ENCODE measurements around the gene AP1G1. TPM values are rescaled to one million over a fixed set of nuclear protein-coding genes. Genes with fewer than 3 reads are reported as not detected.

The AP1G1 gene
- total and polyA plus RNA-seq, 2 of the 4 experiments (the other 2 are of a cell fraction) = 48.3 to 86.7 TPM

DNA sequence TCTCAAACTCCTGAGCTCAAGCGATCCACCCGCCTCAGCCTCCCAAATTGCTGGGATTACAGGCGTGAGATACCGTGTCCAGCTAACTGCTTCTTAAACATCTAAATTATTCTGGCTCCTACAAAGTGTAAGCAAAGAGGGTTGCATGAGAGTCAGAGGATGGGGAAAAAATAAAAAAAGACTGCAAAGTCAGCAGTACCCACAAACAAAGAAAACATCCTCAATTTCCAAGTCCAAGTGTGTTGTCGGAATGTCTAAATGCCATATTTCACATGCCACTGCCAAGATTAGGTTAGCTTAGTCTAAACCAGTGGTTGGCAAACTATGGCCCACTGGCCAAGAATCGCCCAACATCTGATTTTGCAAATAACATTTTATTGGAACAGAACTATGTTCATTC lies 71.1 kb downstream of the AP1G1 start:
- no TSS peak for BruUV-seq (replicated peaks)
- H4K8ac ChIP-seq (ENCODE audit: low read depth in 2 of 2, low read length in 2 of 2) = no peak overlapping the region
- H3K27ac ChIP-seq (ENCODE audit: insufficient read depth, low read length) = no peak overlapping the region
- H3K36me3 ChIP-seq (ENCODE audit: control insufficient read depth, insufficient read depth, low read length) = peaks cover 34% of the 10 kb centered on the region
- no peaks in the 10 kb centered on the region; the same call in 1 of the 2 replicates for H3K9me1 ChIP-seq (ENCODE audit: insufficient read depth, low read length)
- no peak overlapping the region for H3K14ac ChIP-seq (replicated peaks; ENCODE audit: low read depth, low read length)
- H2BK120ac ChIP-seq (ENCODE audit: low read depth, low read length) = no peak overlapping the region
- no peak overlapping the region for H3K23ac ChIP-seq (ENCODE audit: low read depth, low read length)
- no peak overlapping the region for H2BK20ac ChIP-seq (ENCODE audit: low read depth, low read length)
- no peak overlapping the region for H3K9ac ChIP-seq (ENCODE audit: low read depth, low read length)
- no peaks in the 10 kb centered on the region for H3K9me3 ChIP-seq (ENCODE audit: control insufficient read depth, insufficient read depth, low read length)
- H3K18ac ChIP-seq (ENCODE audit: low read depth, low read length) = no peak overlapping the region
- H3K4me1 ChIP-seq (ENCODE audit: control insufficient read depth, insufficient read depth, low read length) = no peaks in the 10 kb centered on the region
- H3K4me3 ChIP-seq (ENCODE audit: insufficient read depth, low read depth, low read length) = no peak overlapping the region
- ATAC-seq (ENCODE audit: low read depth) = no peak
- H3K27me3 ChIP-seq (ENCODE audit: control insufficient read depth, insufficient read depth, low read length) = no peaks in the 10 kb centered on the region
- ChIA-PET POLR2A (ENCODE audit: unreplicated experiment) (no interaction called here), CTCF (interaction anchor here (0.6 kb wide), 1 partner anchor 370 kb away, joined by 3 read pairs; no protein-coding TSS in a partner anchor)
- no peak overlapping the region for H3K56ac ChIP-seq (ENCODE audit: extremely low read depth, insufficient read depth, low read length)
- WGBS, 2 experiments (ENCODE audit: extremely low coverage in 2 of 2, insufficient read length in 1 of 2) = 100% methylated on average over 1 of the region's 6 CpGs; no CpG with 5 or more reads in 1 of the 2 experiments
- no peak overlapping the region for H2AK5ac ChIP-seq (ENCODE audit: low read depth, low read length)
- no peak overlapping the region for H4K91ac ChIP-seq (ENCODE audit: insufficient read depth, low read depth, low read length)
- H2BK15ac ChIP-seq (ENCODE audit: low read depth, low read length) = no peak overlapping the region
- no peak overlapping the region for H2AFZ ChIP-seq (replicated peaks; ENCODE audit: low read length, poor library complexity)
- TF ChIP-seq MAFK (IDR thresholded peaks at IDR 0.05; ENCODE audit: low read depth, low read length) = peak; percentile 31; the same call in 1 of the 2 replicates
- TF ChIP-seq POLR2A (IDR thresholded peaks at IDR 0.05; ENCODE audit: low read depth, low read length) = no peak
- no peak for TF ChIP-seq CHD1 (IDR thresholded peaks at IDR 0.05; ENCODE audit: low read depth, low read length)
- TF ChIP-seq ELK1 (IDR thresholded peaks at IDR 0.05; ENCODE audit: borderline replicate concordance, low read depth, low read length) = no peak
- H2BK5ac ChIP-seq (ENCODE audit: low read depth, low read length, poor library complexity, severe bottlenecking) = no peak overlapping the region
- no peak overlapping the region for H2AK9ac ChIP-seq (replicated peaks; ENCODE audit: low read depth, low read length, poor library complexity)
- intact Hi-C loops (cut with micrococcal nuclease) (no loop called here), dilution Hi-C loops (cut with HindIII; ENCODE audit: low sequenced_read_pairs, unreplicated experiment) (no loop called here), in situ Hi-C loops (cut with MboI; ENCODE audit: low sequenced_read_pairs) (no loop called here)
- DNase-seq = no peak
- no peaks in the 10 kb centered on the region for H4K20me1 ChIP-seq (ENCODE audit: insufficient read depth, low read length)
- no peak overlapping the region for H3K4ac ChIP-seq (ENCODE audit: low read depth, low read length)
- peaks cover 3 to 9% of the 10 kb centered on the region in 2 experiments; a peak in 3 of 4 replicates for H3K79me1 ChIP-seq (ENCODE audit: low read depth in 1 of 2, low read length in 2 of 2)
- no peak overlapping the region for H3K4me2 ChIP-seq (ENCODE audit: low read depth, low read length)
- no peak overlapping the region for H4K5ac ChIP-seq (ENCODE audit: low read depth, low read length)

All from IMR-90 (cell line).